Measurements from ENCODE around the gene UBL3. TPM values are rescaled to one million over a fixed set of nuclear protein-coding genes. Genes with fewer than 3 reads are reported as not detected.

The UBL3 gene
- polyA plus RNA-seq, 1 of the 3 experiments (the other 2 are of a cell fraction): 5.8 TPM

DNA sequence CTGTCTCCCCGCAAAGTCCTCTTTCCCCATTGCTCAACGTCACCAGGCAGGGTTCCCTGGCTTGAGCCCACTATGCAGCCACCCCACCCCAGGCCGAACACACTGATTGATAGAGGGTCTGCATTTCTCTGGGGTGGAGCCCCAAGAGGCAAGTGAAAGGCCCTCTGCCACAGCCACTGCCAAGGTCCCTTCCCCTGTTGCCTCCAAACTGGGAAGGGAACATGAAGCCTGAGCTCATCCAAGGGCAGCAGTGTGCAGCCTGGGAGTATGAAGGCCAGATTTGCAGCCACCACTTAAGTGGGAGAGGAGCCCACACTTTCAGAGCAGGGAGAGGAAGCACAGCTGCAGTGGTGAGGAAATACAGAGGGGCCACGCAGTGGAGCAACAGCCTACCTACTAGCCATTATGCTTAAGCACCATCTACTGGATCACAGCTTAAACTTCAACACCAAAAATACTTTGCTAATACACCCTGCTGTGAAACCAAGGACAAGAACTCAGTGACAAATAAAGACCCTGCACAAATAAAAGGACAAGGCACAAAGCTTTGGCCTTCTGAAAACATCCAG lies 48.6 kb downstream of the UBL3 start:
- H3K36me3 ChIP-seq (replicated peaks in 1 of 2; ENCODE audit: control insufficient read depth in 1 of 2, insufficient read depth in 2 of 2, low read length in 1 of 2): no peaks in the 10 kb centered on the region
- no peak overlapping the region for H3K4me2 ChIP-seq
- peaks cover 0 to 2% of the 10 kb centered on the region in 2 experiments; a peak in 2 of 4 replicates for H3K4me1 ChIP-seq (ENCODE audit: control insufficient read depth in 1 of 2, insufficient read depth in 2 of 2, low read depth in 1 of 2, low read length in 1 of 2)
- H3K79me2 ChIP-seq (ENCODE audit: insufficient read depth): peaks cover 23% of the 10 kb centered on the region
- no peak overlapping the region for H3K4me3 ChIP-seq (ENCODE audit: low read depth in 2 of 2, low read length in 1 of 2)
- H3F3A ChIP-seq (replicated peaks; ENCODE audit: insufficient read depth): peaks cover 6% of the 10 kb centered on the region
- H2AFZ ChIP-seq (ENCODE audit: low read depth): no peak overlapping the region
- 80% methylated on average over 2 of the region's 4 CpGs for WGBS (ENCODE audit: low lambda C conversion rate)
- H3K9me2 ChIP-seq: no peaks in the 10 kb centered on the region
- POLR2A ChIA-PET: no interaction called here
- no peak for TF ChIP-seq GATA2 (CRISPR knock-in tag; IDR thresholded peaks at IDR 0.05)
- no peak for TF ChIP-seq EZH2phosphoT487 (IDR thresholded peaks at IDR 0.05; ENCODE audit: borderline replicate concordance, low read depth)
- TF ChIP-seq NFIC (IDR thresholded peaks at IDR 0.05; ENCODE audit: borderline replicate concordance): no peak
- no peak for TF ChIP-seq USF1 (IDR thresholded peaks at IDR 0.05; ENCODE audit: borderline replicate concordance, low read depth)
- TF ChIP-seq MXI1 (IDR thresholded peaks at IDR 0.05; ENCODE audit: low read depth, low read length): no peak
- TF ChIP-seq, protein P1, sequence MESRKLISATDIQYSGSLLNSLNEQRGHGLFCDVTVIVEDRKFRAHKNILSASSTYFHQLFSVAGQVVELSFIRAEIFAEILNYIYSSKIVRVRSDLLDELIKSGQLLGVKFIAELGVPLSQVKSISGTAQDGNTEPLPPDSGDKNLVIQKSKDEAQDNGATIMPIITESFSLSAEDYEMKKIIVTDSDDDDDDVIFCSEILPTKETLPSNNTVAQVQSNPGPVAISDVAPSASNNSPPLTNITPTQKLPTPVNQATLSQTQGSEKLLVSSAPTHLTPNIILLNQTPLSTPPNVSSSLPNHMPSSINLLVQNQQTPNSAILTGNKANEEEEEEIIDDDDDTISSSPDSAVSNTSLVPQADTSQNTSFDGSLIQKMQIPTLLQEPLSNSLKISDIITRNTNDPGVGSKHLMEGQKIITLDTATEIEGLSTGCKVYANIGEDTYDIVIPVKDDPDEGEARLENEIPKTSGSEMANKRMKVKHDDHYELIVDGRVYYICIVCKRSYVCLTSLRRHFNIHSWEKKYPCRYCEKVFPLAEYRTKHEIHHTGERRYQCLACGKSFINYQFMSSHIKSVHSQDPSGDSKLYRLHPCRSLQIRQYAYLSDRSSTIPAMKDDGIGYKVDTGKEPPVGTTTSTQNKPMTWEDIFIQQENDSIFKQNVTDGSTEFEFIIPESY (IDR thresholded peaks at IDR 0.05; ENCODE audit: borderline replicate concordance, low read depth): no peak
- TF ChIP-seq SIN3A (IDR thresholded peaks at IDR 0.05; ENCODE audit: borderline replicate concordance, low read depth, low read length): no peak
- TF ChIP-seq YY1 (IDR thresholded peaks at IDR 0.05; ENCODE audit: low read depth): no peak
- TF ChIP-seq, protein P2, sequence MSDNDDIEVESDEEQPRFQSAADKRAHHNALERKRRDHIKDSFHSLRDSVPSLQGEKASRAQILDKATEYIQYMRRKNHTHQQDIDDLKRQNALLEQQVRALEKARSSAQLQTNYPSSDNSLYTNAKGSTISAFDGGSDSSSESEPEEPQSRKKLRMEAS (IDR thresholded peaks at IDR 0.05; ENCODE audit: low read depth): no peak
- no peak for TF ChIP-seq FOXM1 (IDR thresholded peaks at IDR 0.05; ENCODE audit: low read depth)
- TF ChIP-seq GABPA (IDR thresholded peaks at IDR 0.05; ENCODE audit: low read depth): no peak
- no peak for DNase-seq
- H4K20me1 ChIP-seq (ENCODE audit: insufficient read depth): peaks cover 9% of the 10 kb centered on the region; the same call in 1 of the 2 replicates
- H3K9me3 ChIP-seq: no peaks in the 10 kb centered on the region
- no peak overlapping the region for H3K9ac ChIP-seq
- H3K27me3 ChIP-seq (ENCODE audit: insufficient read depth): no peaks in the 10 kb centered on the region
- CTCF ChIA-PET: interaction anchor here (1.1 kb wide), 1 partner anchor 313 kb away, joined by 4 read pairs; no protein-coding TSS in a partner anchor
- no peak overlapping the region for H3K27ac ChIP-seq (ENCODE audit: low read depth in 2 of 2, low read length in 1 of 2)

DNA sequence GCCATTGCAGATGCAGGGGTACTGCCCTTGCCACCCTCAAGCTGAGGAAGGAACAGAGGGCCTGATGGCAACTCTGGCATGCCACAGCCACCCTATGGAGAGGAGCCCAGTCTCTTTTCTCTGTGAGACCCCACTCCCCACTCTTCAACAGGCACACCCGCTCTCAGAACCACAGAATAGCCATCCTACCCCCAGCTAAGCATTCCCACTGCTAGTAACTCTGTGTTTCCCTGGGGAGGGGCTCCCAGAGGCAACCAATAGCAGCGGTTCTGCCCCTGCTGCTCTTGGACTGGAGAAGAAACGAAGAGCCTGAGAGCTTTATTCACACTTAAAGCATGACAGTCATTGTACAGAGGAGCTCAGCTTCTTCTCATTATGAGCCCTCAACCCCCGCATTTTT lies 49.3 kb downstream of the UBL3 start:
- ChIA-PET POLR2A (no interaction called here), CTCF (interaction anchor here (1.9 kb wide), 1 partner anchor 293 kb away, joined by 7 read pairs; no protein-coding TSS in a partner anchor)
- Histone ChIP-seq H3K9ac (no peak overlapping the region), H3K27ac (ENCODE audit: low read depth in 2 of 2, low read length in 1 of 2) (no peak overlapping the region), H3K9me3 (no peaks in the 10 kb centered on the region), H3K27me3 (ENCODE audit: insufficient read depth) (no peaks in the 10 kb centered on the region), H3K4me3 (ENCODE audit: low read depth in 2 of 2, low read length in 1 of 2) (no peak overlapping the region), H3K4me1 (ENCODE audit: control insufficient read depth in 1 of 2, insufficient read depth in 2 of 2, low read depth in 1 of 2, low read length in 1 of 2) (no peaks in the 10 kb centered on the region; a peak in 2 of 4 replicates), H3K79me2 (ENCODE audit: insufficient read depth) (peaks cover 21% of the 10 kb centered on the region), H3F3A (replicated peaks; ENCODE audit: insufficient read depth) (peaks cover 6% of the 10 kb centered on the region), H3K36me3 (replicated peaks in 1 of 2; ENCODE audit: control insufficient read depth in 1 of 2, insufficient read depth in 2 of 2, low read length in 1 of 2) (no peaks in the 10 kb centered on the region), H3K4me2 (no peak overlapping the region), H4K20me1 (ENCODE audit: insufficient read depth) (peaks cover 9% of the 10 kb centered on the region; the same call in 1 of the 2 replicates), H2AFZ (ENCODE audit: low read depth) (no peak overlapping the region), H3K9me2 (no peaks in the 10 kb centered on the region)
- WGBS (ENCODE audit: low lambda C conversion rate): 79% methylated on average over 3 of the region's 4 CpGs
- no peak for DNase-seq
- TF ChIP-seq USF1 (IDR thresholded peaks at IDR 0.05; ENCODE audit: borderline replicate concordance, low read depth): no peak
- TF ChIP-seq RFX5 (IDR thresholded peaks at IDR 0.05; ENCODE audit: low read length): no peak
- no peak for TF ChIP-seq TAF1 (IDR thresholded peaks at IDR 0.05; ENCODE audit: borderline replicate concordance, low read depth, low read length)
- no peak for TF ChIP-seq NRF1 (IDR thresholded peaks at IDR 0.05; ENCODE audit: low read depth, low read length)
- TF ChIP-seq, protein P3, sequence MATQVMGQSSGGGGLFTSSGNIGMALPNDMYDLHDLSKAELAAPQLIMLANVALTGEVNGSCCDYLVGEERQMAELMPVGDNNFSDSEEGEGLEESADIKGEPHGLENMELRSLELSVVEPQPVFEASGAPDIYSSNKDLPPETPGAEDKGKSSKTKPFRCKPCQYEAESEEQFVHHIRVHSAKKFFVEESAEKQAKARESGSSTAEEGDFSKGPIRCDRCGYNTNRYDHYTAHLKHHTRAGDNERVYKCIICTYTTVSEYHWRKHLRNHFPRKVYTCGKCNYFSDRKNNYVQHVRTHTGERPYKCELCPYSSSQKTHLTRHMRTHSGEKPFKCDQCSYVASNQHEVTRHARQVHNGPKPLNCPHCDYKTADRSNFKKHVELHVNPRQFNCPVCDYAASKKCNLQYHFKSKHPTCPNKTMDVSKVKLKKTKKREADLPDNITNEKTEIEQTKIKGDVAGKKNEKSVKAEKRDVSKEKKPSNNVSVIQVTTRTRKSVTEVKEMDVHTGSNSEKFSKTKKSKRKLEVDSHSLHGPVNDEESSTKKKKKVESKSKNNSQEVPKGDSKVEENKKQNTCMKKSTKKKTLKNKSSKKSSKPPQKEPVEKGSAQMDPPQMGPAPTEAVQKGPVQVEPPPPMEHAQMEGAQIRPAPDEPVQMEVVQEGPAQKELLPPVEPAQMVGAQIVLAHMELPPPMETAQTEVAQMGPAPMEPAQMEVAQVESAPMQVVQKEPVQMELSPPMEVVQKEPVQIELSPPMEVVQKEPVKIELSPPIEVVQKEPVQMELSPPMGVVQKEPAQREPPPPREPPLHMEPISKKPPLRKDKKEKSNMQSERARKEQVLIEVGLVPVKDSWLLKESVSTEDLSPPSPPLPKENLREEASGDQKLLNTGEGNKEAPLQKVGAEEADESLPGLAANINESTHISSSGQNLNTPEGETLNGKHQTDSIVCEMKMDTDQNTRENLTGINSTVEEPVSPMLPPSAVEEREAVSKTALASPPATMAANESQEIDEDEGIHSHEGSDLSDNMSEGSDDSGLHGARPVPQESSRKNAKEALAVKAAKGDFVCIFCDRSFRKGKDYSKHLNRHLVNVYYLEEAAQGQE (IDR thresholded peaks at IDR 0.05; ENCODE audit: low read depth, low read length): no peak
- TF ChIP-seq, protein P2 (IDR thresholded peaks at IDR 0.05; ENCODE audit: low read depth): no peak
- TF ChIP-seq MEF2A (IDR thresholded peaks at IDR 0.05; ENCODE audit: borderline replicate concordance, low read depth): no peak
- no peak for TF ChIP-seq TEAD4 (IDR thresholded peaks at IDR 0.05; ENCODE audit: borderline replicate concordance, insufficient read depth)
- no peak for TF ChIP-seq MXI1 (IDR thresholded peaks at IDR 0.05; ENCODE audit: low read depth, low read length)
- TF ChIP-seq CHD2 (IDR thresholded peaks at IDR 0.05; ENCODE audit: low read length, partially characterized antibody): no peak

Measured in SK-N-SH (cell line).